Gastrocnemius medialis (tissue), 4 donors: ENCODE measurements around the gene TRIM69. TPM values are rescaled to one million over a fixed set of nuclear protein-coding genes. Genes with fewer than 3 reads are reported as not detected.

ENCODE experiments used
- ATAC-seq, 2 donors: fragments of 150-250 bp; one replicate each; pipeline ENCODE4 v1.9.1; 2016
- DNase-seq, 2 donors: peaks; one replicate each; pipeline ENCODE4 v3.0.0-alpha.2; 2019
- H3K27ac ChIP-seq, 4 donors: fragments of 200-600 bp; sonication (generic); 1 replicate in 1 of 4; 2 replicates in 3 of 4; pipeline ENCODE4 v1.5.1; 2016 to 2018; ENCODE audit warnings: mild to moderate bottlenecking in 2 of 4, moderate library complexity in 1 of 4
- H3K27me3 ChIP-seq, 3 donors: fragments of 200-600 bp; sonication (generic) in 2 of 3; 1 replicate in 1 of 3; 2 replicates in 2 of 3; pipeline versions ENCODE4 v1.5.1 to v1.6.0; 2016 to 2019; ENCODE audit warnings: mild to moderate bottlenecking in 1 of 3, moderate library complexity in 1 of 3
- H3K36me3 ChIP-seq, 2 donors: fragments of 200-600 bp; sonication (generic) in 1 of 2; one replicate each; pipeline ENCODE4 v1.5.1; 2017 to 2018
- H3K4me1 ChIP-seq, 2 donors: fragments of 200-600 bp; sonication (generic) in 1 of 2; one replicate each; pipeline ENCODE4 v1.5.1; 2016 to 2017; ENCODE audit warnings: mild to moderate bottlenecking in 2 of 2
- H3K4me3 ChIP-seq, 4 donors: fragments of 200-600 bp; sonication (generic) in 3 of 4; 1 replicate in 1 of 4; 2 replicates in 3 of 4; pipeline ENCODE4 v1.5.1; 2016 to 2019; ENCODE audit warnings: mild to moderate bottlenecking in 2 of 4
- H3K9me3 ChIP-seq, 3 donors: fragments of 200-600 bp; sonication (generic) in 2 of 3; 1 replicate in 1 of 3; 2 replicates in 2 of 3; pipeline ENCODE4 v1.5.1; 2016 to 2019
- CTCF ChIP-seq, 5 experiments: fragments of 450-650 bp in 3 of 5; fragments of 200-600 bp in 2 of 5; sonication (generic) in 2 of 5; IDR thresholded peaks in 4 of 5; conservative IDR thresholded peaks in 1 of 5; 1 replicate in 4 of 5; 2 replicates in 1 of 5; pipeline ENCODE4 v1.5.1; 2016 to 2019; ENCODE audit warnings: antibody characterized with exemption in 5 of 5, mild to moderate bottlenecking in 3 of 5, moderate library complexity in 3 of 5
- POLR2A ChIP-seq, 2 donors: fragments of 450-650 bp; IDR thresholded peaks; one replicate each; pipeline ENCODE4 v1.6.1; 2017; ENCODE audit warnings: antibody characterized with exemption in 2 of 2, mild to moderate bottlenecking in 2 of 2, moderate library complexity in 2 of 2
- in situ Hi-C, 4 donors: fragments of 200-750 bp; cut with MboI; loops; one replicate each; pipeline versions ENCODE4 v1.15.0 to v1.8.0; 2017; ENCODE audit warnings: low sequenced_read_pairs in 4 of 4
- intact Hi-C: fragments of 100-400 bp; cut with DNase I; formaldehyde crosslinking; loops from one replicate; pipeline ENCODE4 v1.15.1; 2023; ENCODE audit warnings: low total_unique reads
- total RNA-seq, 4 donors: library from RNA; depleted of rRNA; stranded (reverse); fragments of >200 nt; gene quantifications; one replicate each; pipeline versions ENCODE4 v1.1.0 to v1.2.3, GENCODE V29; 2016

TRIM69 gene
- total RNA-seq, 4 donors from 2014 or later = 13.5 to 20.8 (median 17.6) TPM

GRCh38 chr15:44728576-44729407, 7.5 kb upstream of the TRIM69 start:
- DNase-seq = peak; percentile 90 to 96
- no peaks in the 10 kb centered on the region for H3K9me3 ChIP-seq
- in situ Hi-C loops = loop anchor here in 3 of 4 donors (25.0 kb wide), 1 partner anchor 141 kb away; no protein-coding TSS in a partner anchor
- peaks cover 16 to 24% of the 10 kb centered on the region in 2 donors for H3K4me1 ChIP-seq
- H3K27ac ChIP-seq = peak overlapping the region; percentile 87 to 100 (median 96)
- H3K4me3 ChIP-seq = peak overlapping the region; percentile 60 to 98 (median 84)
- peaks cover 0 to 8% of the 10 kb centered on the region in 2 donors for H3K36me3 ChIP-seq
- intact Hi-C loops = loop anchor here (1.0 to 5.0 kb wide), 5 partner anchors 17 to 936 kb away; partner anchors contain the start of genes B2M, EIF3J, PATL2 and SERF2
- peak; percentile 98 for ATAC-seq
- peak; percentile 80 to 87 for TF ChIP-seq POLR2A (IDR thresholded peaks at IDR 0.05)
- TF ChIP-seq CTCF (IDR thresholded peaks at IDR 0.05 in 4 of 5, conservative IDR thresholded peaks at IDR 0.05 in 1 of 5) = no peak
- no peaks in the 10 kb centered on the region for H3K27me3 ChIP-seq

GRCh38 chr15:44729408-44730127, 6.8 kb upstream of the TRIM69 start:
- in situ Hi-C loops = loop anchor here in 3 of 4 donors (10.0 to 25.0 kb wide), 2 partner anchors 65 to 142 kb away; partner anchors contain the start of gene SPG11 (in 1 of the 3)
- H3K4me3 ChIP-seq = peak overlapping the region; percentile 60 to 98 (median 84)
- ATAC-seq (peak in 1 of 2 donors; percentile 21), DNase-seq (no peak)
- no peak for TF ChIP-seq CTCF (IDR thresholded peaks at IDR 0.05 in 4 of 5, conservative IDR thresholded peaks at IDR 0.05 in 1 of 5)
- no peak for TF ChIP-seq POLR2A (IDR thresholded peaks at IDR 0.05)
- H3K4me1 ChIP-seq = peaks cover 16 to 24% of the 10 kb centered on the region in 2 donors
- H3K36me3 ChIP-seq = peaks cover 0 to 8% of the 10 kb centered on the region in 2 donors
- H3K27ac ChIP-seq = peak overlapping the region; percentile 87 to 100 (median 96)
- H3K9me3 ChIP-seq = no peaks in the 10 kb centered on the region
- no peaks in the 10 kb centered on the region for H3K27me3 ChIP-seq
- intact Hi-C loops = loop anchor here (1.0 to 5.0 kb wide), 5 partner anchors 18 to 937 kb away; partner anchors contain the start of genes B2M, EIF3J, PATL2 and SERF2

- Histone ChIP-seq H3K27me3 (no peaks in the 10 kb centered on the region), H3K4me3 (no peak overlapping the region), H3K27ac (peak overlapping the region in 1 of 4 donors; percentile 53), H3K4me1 (peaks cover 8% of the 10 kb centered on the region in 2 donors), H3K9me3 (no peaks in the 10 kb centered on the region), H3K36me3 (peaks cover 0 to 8% of the 10 kb centered on the region in 2 donors)
- TF ChIP-seq POLR2A (IDR thresholded peaks at IDR 0.05) (no peak), CTCF (IDR thresholded peaks at IDR 0.05 in 4 of 5, conservative IDR thresholded peaks at IDR 0.05 in 1 of 5) (no peak)
- in situ Hi-C loops (loop anchor here in 3 of 4 donors (5.0 to 25.0 kb wide), 4 partner anchors 68 to 148 kb away; partner anchors contain the start of gene SPG11 (in 2 of the 3)), intact Hi-C loops (loop anchor here (5.0 kb wide), 1 partner anchor 158 kb away; no protein-coding TSS in a partner anchor)
- no peak for DNase-seq
- no peak for ATAC-seq
These were observed 1.4 kb upstream of the TRIM69 start for GRCh38 chr15:44734839-44735481.
